ENCODE measurements around the gene TMEM86B.

The TMEM86B gene

GRCh38 chr19:55231391-55232285, 3.1 kb upstream of the TMEM86B start:
- H3K27me3 Mint-ChIP-seq (ENCODE audit: low read depth): no peaks in the 10 kb centered on the region
- H3K4me3 Mint-ChIP-seq: no peak overlapping the region
- H3K27ac Mint-ChIP-seq: peak overlapping the region in 1 of 3 experiments; percentile 85
- H3K36me3 Mint-ChIP-seq (ENCODE audit: low read depth): peaks cover 39% of the 10 kb centered on the region
- H3K4me1 Mint-ChIP-seq: no peaks in the 10 kb centered on the region
- TF ChIP-seq CTCF (IDR thresholded peaks at IDR 0.05; ENCODE audit: unreplicated experiment in 3 of 3): no peak
- no peaks in the 10 kb centered on the region for H3K9me3 Mint-ChIP-seq

- no peak for TF ChIP-seq CTCF (IDR thresholded peaks at IDR 0.05; ENCODE audit: unreplicated experiment in 3 of 3)
- no peaks in the 10 kb centered on the region for H3K27me3 Mint-ChIP-seq (ENCODE audit: low read depth)
- no peak overlapping the region for H3K4me3 Mint-ChIP-seq
- peaks cover 30% of the 10 kb centered on the region for H3K36me3 Mint-ChIP-seq (ENCODE audit: low read depth)
- no peak overlapping the region for H3K27ac Mint-ChIP-seq
- no peaks in the 10 kb centered on the region for H3K4me1 Mint-ChIP-seq
- H3K9me3 Mint-ChIP-seq: no peaks in the 10 kb centered on the region
Measured at GRCh38 chr19:55230780-55231179, 2.2 kb upstream of the TMEM86B start.

GRCh38 chr19:55230329-55230728, 1.8 kb upstream of the TMEM86B start:
- no peak overlapping the region for H3K27ac Mint-ChIP-seq
- no peaks in the 10 kb centered on the region for H3K9me3 Mint-ChIP-seq
- H3K27me3 Mint-ChIP-seq (ENCODE audit: low read depth): no peaks in the 10 kb centered on the region
- H3K36me3 Mint-ChIP-seq (ENCODE audit: low read depth): peaks cover 30% of the 10 kb centered on the region
- no peak for TF ChIP-seq CTCF (IDR thresholded peaks at IDR 0.05; ENCODE audit: unreplicated experiment in 3 of 3)
- H3K4me3 Mint-ChIP-seq: no peak overlapping the region
- no peaks in the 10 kb centered on the region for H3K4me1 Mint-ChIP-seq

GRCh38 chr19:55229789-55230182, 1.2 kb upstream of the TMEM86B start:
- H3K4me1 Mint-ChIP-seq: no peaks in the 10 kb centered on the region
- H3K27me3 Mint-ChIP-seq (ENCODE audit: low read depth): no peaks in the 10 kb centered on the region
- no peaks in the 10 kb centered on the region for H3K9me3 Mint-ChIP-seq
- no peak overlapping the region for H3K4me3 Mint-ChIP-seq
- TF ChIP-seq CTCF (IDR thresholded peaks at IDR 0.05; ENCODE audit: unreplicated experiment in 3 of 3): no peak
- no peak overlapping the region for H3K27ac Mint-ChIP-seq
- H3K36me3 Mint-ChIP-seq (ENCODE audit: low read depth): peaks cover 24% of the 10 kb centered on the region

- no peaks in the 10 kb centered on the region for H3K4me1 Mint-ChIP-seq
- H3K36me3 Mint-ChIP-seq (ENCODE audit: low read depth): peaks cover 19% of the 10 kb centered on the region
- no peaks in the 10 kb centered on the region for H3K27me3 Mint-ChIP-seq (ENCODE audit: low read depth)
- no peak overlapping the region for H3K27ac Mint-ChIP-seq
- H3K4me3 Mint-ChIP-seq: no peak overlapping the region
- no peaks in the 10 kb centered on the region for H3K9me3 Mint-ChIP-seq
- TF ChIP-seq CTCF (IDR thresholded peaks at IDR 0.05; ENCODE audit: unreplicated experiment in 3 of 3): no peak
Measured at GRCh38 chr19:55229145-55229788, 704 bp upstream of the TMEM86B start.
